ENCODE results near the gene TRMT11. TPM values are rescaled to one million over a fixed set of nuclear protein-coding genes. Genes with fewer than 3 reads are reported as not detected.

The TRMT11 gene
- total and polyA plus RNA-seq, 9 of the 15 experiments (the other 6 are each of a cell fraction or from before 2014, with no cell fraction given) = 38.8 to 88.0 (median 59.8) TPM

DNA sequence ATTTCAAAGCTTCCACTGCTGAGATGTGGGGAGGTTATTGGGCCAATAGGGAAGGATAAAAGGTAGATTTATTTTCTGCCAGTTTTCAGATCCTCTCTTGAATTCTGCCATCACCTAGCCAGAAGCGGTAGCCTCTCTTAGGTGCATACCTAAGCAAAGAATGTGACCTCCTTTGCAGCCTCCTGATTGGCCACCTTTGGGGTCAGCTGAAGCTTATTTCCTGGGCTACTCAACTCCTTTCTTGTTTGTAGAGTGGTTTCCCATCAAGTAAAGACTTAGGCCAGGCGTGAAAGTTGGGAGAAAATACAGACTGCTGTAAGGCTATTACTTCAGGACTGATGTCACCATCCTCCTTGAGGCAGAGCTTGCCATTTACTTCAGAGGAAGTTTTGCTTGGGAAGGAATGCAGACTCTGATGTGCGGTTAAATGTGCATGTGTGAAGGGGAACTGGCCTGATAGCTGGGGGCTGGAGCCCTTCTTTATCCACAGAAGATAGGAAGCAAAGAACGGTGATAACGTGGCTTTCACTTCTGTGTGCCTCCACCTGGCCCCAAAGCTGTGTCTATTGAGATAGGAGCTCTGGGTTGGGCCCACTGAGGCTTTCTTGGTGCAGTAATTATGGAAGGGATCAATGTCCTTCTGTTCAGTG is 70.1 kb downstream of the TRMT11 start (continued):
- TF ChIP-seq MLLT1 (IDR thresholded peaks at IDR 0.05) = peak in 1 of 2 experiments; percentile 23; a peak in 1 of 4 replicates
- no peak for TF ChIP-seq MAX (CRISPR knock-in tag; IDR thresholded peaks at IDR 0.05)
- TF ChIP-seq DNMT1 (IDR thresholded peaks at IDR 0.05) = no peak
- TF ChIP-seq ZBED1 (IDR thresholded peaks at IDR 0.05) = no peak
- TF ChIP-seq ZBTB26 (CRISPR knock-in tag; IDR thresholded peaks at IDR 0.05) = no peak
- TF ChIP-seq, protein P1, sequence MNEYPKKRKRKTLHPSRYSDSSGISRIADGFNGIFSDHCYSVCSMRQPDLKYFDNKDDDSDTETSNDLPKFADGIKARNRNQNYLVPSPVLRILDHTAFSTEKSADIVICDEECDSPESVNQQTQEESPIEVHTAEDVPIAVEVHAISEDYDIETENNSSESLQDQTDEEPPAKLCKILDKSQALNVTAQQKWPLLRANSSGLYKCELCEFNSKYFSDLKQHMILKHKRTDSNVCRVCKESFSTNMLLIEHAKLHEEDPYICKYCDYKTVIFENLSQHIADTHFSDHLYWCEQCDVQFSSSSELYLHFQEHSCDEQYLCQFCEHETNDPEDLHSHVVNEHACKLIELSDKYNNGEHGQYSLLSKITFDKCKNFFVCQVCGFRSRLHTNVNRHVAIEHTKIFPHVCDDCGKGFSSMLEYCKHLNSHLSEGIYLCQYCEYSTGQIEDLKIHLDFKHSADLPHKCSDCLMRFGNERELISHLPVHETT (CRISPR knock-in tag; conservative IDR thresholded peaks at IDR 0.05 in 1 of 2, IDR thresholded peaks at IDR 0.05 in 1 of 2) = no peak
- TF ChIP-seq, protein P2, sequence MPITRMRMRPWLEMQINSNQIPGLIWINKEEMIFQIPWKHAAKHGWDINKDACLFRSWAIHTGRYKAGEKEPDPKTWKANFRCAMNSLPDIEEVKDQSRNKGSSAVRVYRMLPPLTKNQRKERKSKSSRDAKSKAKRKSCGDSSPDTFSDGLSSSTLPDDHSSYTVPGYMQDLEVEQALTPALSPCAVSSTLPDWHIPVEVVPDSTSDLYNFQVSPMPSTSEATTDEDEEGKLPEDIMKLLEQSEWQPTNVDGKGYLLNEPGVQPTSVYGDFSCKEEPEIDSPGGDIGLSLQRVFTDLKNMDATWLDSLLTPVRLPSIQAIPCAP (CRISPR knock-in tag; IDR thresholded peaks at IDR 0.05; ENCODE audit: borderline replicate concordance) = no peak
- TF ChIP-seq GATAD2B (IDR thresholded peaks at IDR 0.05; ENCODE audit: borderline replicate concordance) = no peak
- TF ChIP-seq GTF2E2 (tag; IDR thresholded peaks at IDR 0.05) = peak; percentile 36; the same call in 1 of the 2 replicates
- TF ChIP-seq HDAC1 (IDR thresholded peaks at IDR 0.05) = no peak
- no peak for TF ChIP-seq TOE1 (IDR thresholded peaks at IDR 0.05; ENCODE audit: borderline replicate concordance)
- no peak for TF ChIP-seq TOE1 (CRISPR knock-in tag; IDR thresholded peaks at IDR 0.05; ENCODE audit: borderline replicate concordance, low read depth)
- TF ChIP-seq HNRNPUL1 (IDR thresholded peaks at IDR 0.05; ENCODE audit: low read length) = no peak
- TF ChIP-seq ZBTB7A (IDR thresholded peaks at IDR 0.05; ENCODE audit: borderline replicate concordance, control insufficient read depth, low read depth, low read length) = no peak
- peak in 1 of 2 experiments; percentile 13; a peak in 1 of 4 replicates for TF ChIP-seq KDM1A (IDR thresholded peaks at IDR 0.05)
- no peak for TF ChIP-seq PHB (CRISPR knock-in tag; IDR thresholded peaks at IDR 0.05)
- 0 out of 2 replicates have a peak, but pooled peaks have one; percentile 45 for TF ChIP-seq ZNF766 (CRISPR knock-in tag; conservative IDR thresholded peaks at IDR 0.05)
- TF ChIP-seq SMARCC2 (IDR thresholded peaks at IDR 0.05; ENCODE audit: low read depth) = no peak
- TF ChIP-seq, protein P3, sequence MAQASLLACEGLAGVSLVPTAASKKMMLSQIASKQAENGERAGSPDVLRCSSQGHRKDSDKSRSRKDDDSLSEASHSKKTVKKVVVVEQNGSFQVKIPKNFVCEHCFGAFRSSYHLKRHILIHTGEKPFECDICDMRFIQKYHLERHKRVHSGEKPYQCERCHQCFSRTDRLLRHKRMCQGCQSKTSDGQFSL (CRISPR knock-in tag; IDR thresholded peaks at IDR 0.05) = no peak
- TF ChIP-seq, protein P3 (tag; IDR thresholded peaks at IDR 0.05) = no peak
- TF ChIP-seq ZNF551 (CRISPR knock-in tag; IDR thresholded peaks at IDR 0.05) = no peak

All from K562 (cell line).